Measurements from ENCODE around the gene PARP14.

- TF ChIP-seq CTCF (IDR thresholded peaks at IDR 0.05) (no peak), POLR2AphosphoS5 (IDR thresholded peaks at IDR 0.05) (no peak), POLR2A (IDR thresholded peaks at IDR 0.05) (no peak)
Measured at GRCh38 chr3:122691195-122691594, 10.6 kb downstream of the PARP14 start.

Measured in breast epithelium (tissue), 3 donors.